ENCODE data around the gene ACER3.

The ACER3 gene

GRCh38 chr11:77064648-77065217 is 204.0 kb downstream of the ACER3 start:
- no peak for DNase-seq

- DNase-seq = no peak
Measured at GRCh38 chr11:77065878-77066228, 205.1 kb downstream of the ACER3 start.

GRCh38 chr11:77066229-77067042 is 205.7 kb downstream of the ACER3 start, which contains the start of gene CAPN5:
Gene CAPN5 (plus strand): TSS chr11:77066971. CDS start chr11:77084887, 17,916 bp downstream.
- peak; percentile 69 for DNase-seq

- DNase-seq = no peak
Measured at GRCh38 chr11:77067861-77068443, 207.2 kb downstream of the ACER3 start.

- no peak for DNase-seq
Measured at GRCh38 chr11:77068457-77069335, 208.0 kb downstream of the ACER3 start.

- no peak for DNase-seq
Measured at GRCh38 chr11:77069336-77069968, 208.7 kb downstream of the ACER3 start.

- DNase-seq = no peak
Measured at GRCh38 chr11:77069969-77070582, 209.4 kb downstream of the ACER3 start.

GRCh38 chr11:77071077-77071476 is 210.4 kb downstream of the ACER3 start:
- no peak for DNase-seq

- DNase-seq = no peak
Measured at GRCh38 chr11:77071671-77072605, 211.2 kb downstream of the ACER3 start.

GRCh38 chr11:77072851-77073327 is 212.2 kb downstream of the ACER3 start:
- DNase-seq = no peak

- DNase-seq = no peak
Measured at GRCh38 chr11:77073328-77074001, 212.7 kb downstream of the ACER3 start.

- DNase-seq = no peak
Measured at GRCh38 chr11:77074205-77074604, 213.5 kb downstream of the ACER3 start.

- no peak for DNase-seq
Measured at GRCh38 chr11:77074626-77075221, 214.0 kb downstream of the ACER3 start.

GRCh38 chr11:77075425-77075905 is 214.7 kb downstream of the ACER3 start:
- DNase-seq = no peak

All from NCI-H2171 (cell line).